ENCODE results near the gene TIGD3.

- no peak for TF ChIP-seq CTCF (IDR thresholded peaks at IDR 0.05)
- TF ChIP-seq POLR2A (IDR thresholded peaks at IDR 0.05), result peak in 1 of 2 donors; percentile 16
Measured at GRCh38 chr11:65403607-65404121, 49.1 kb downstream of the TIGD3 start.

Measured in thyroid gland (tissue), 4 donors.